GM19463 (cell line): Measurements from ENCODE around the gene PCP4.

Source experiments
- ATAC-seq: cut with Tn5 transposase; IDR thresholded peaks from one replicate; pipeline ENCODE4 v1.9.1; 2021; ENCODE audit warnings: mild to moderate bottlenecking, moderate library complexity; ENCODE audit not compliant: unreplicated experiment

PCP4 gene

DNA sequence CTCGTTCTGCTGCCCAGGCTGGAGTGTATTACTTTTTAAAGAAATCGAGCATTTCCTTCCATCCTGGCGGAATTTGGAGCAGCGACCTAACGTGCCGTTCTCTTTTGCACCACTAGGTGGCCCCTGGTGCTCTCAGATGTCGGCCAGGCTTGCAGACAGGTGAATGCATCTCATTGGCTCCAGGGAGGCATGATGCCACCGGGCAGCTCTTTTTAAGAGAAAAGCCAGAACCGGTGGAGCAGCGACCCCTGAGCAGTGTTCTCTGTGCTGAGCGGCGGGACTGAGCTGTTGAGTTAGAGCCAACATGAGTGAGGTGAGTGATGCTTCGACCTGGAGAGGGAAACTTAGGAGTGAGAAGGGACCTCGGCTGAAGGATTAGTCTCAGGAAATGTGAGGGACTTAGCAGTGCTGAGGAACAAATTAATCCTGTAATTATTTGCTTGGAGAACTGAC, at the start of gene PCP4:
Gene PCP4, plus strand, starts transcription at position 241 of the 453 bp plus-strand sequence. Its CDS starts 64 bp downstream, at position 305.
- no peak for ATAC-seq

DNA sequence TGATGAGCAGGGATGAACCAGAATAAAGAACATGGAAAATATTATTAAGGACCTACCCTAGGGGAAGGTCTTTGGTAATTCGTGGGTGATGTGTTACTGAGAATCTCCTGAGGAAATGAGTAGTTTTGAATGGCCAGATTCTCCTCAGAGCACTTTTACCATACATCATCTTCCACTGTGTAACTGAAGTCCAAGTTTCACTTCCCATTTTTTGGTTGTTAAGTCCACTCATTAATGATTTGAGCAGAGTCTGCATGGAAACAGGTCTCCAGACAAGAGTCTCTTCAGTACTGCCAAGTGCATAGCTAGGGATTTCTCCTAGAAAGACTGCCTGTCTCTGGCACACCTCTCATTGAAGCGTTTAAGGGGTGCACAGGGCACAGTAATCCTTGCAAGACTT, 48.7 kb upstream of the PCP4 start:
- ATAC-seq, result no peak

- no peak for ATAC-seq
Observed at GRCh38 chr21:39822042-39822441, 45.2 kb upstream of the PCP4 start.

DNA sequence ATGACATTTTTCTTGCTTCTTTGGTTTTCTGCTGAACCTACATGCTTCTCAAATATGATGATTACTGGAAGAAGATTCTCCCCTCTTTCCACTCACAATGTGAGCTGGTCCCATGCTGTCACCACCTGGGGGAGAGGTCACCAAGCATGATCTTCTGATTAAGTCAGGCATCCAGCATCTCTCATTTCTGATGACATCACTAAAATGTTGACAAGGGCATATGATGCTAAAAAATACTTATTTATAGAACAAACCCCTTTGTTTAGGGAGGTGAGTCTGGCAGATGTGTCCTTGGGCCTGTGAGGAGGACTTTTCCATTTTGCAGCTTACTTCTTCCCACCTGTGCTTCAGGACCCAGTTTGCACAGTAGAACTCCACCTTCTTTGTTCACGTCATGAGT, 42.0 kb upstream of the PCP4 start:
- no peak for ATAC-seq

DNA sequence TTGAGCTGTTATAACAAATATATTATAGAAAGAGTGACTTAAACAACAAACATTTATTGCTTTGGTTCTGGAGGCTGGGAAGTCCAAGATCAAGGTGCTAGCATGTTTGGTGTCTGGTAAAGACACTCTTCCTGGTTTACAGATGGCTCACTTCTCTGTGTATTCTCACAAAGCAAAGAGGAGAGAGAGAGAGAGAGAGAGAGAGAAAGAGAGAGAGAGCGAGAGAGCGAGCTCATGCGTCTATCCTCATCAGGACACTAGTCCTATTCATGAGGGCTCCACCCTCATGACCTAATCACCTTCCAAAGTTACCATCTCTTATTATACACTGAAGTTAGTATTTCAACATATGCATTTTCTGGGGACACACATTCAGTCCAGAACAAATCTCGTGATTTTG, 32.7 kb upstream of the PCP4 start:
- no peak for ATAC-seq

- ATAC-seq, result no peak
Observed at GRCh38 chr21:39837861-39838359, 29.3 kb upstream of the PCP4 start.

DNA sequence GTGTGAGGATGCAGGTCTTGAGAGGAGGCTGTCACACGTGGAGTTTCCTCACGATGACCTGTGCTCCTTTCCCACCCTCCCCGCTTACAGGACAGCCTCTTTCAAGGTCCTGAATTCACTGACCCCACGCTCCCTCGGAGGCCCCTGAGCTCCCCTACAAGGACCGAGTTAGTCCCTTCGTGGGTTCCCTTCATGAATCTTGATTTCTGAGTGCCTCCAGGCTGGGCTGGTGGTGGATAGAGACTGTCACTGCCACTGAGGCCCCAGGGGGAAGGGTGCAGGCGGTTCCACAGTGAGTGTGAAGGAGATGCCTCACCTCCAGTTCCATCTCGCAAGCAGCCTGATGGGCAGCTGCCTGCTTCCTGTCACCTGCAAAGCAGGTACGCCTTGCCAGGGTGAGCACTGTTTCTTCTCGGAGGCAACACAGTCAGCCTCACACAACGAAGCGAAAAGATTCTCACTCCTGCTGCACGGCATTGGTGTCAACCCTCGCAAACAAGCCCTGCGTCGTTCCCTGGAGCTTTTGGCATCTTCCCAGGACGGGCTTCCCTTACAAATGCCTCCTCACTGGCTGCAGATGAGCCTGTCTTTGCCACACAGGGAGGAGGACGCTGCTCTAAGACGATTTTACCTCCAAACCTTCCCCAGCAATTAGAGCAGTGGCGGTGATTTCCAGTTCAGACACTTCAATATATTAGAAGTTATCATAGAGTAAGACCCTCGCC, 26.7 kb upstream of the PCP4 start:
- ATAC-seq, result no peak

DNA sequence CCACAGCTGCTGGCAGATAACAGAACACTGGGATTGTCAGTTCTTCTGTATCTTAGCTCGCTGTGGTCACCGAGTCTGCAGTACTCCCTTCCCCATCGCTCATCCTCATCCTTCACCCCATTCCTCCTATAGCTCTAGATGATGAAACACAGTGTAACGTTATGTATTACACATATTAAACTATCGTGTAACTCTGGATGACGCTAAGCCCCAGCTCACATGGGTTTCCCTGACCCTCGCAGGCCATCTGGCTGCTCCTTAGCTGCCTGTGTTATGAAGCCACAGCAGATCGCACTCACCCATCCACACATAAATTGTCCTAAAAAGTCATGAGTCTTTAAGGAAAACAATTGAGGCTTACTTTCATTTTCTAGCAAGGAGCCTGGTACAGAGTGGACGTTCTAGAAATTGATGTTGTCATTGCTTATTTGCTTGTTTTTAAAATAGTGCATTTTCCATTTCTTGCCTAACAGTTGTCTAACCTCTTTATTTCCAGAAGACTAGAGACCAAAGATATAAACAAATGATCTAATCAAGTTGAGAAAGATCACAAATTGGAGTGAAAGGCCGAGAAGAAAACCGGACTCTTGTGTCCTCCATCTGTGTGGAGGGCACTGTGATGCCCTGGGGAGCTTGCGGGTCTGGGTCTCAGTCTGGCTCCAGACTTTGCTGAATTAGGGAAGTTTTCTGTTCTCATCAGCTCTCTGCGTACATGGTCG, 24.3 kb upstream of the PCP4 start:
- no peak for ATAC-seq

DNA sequence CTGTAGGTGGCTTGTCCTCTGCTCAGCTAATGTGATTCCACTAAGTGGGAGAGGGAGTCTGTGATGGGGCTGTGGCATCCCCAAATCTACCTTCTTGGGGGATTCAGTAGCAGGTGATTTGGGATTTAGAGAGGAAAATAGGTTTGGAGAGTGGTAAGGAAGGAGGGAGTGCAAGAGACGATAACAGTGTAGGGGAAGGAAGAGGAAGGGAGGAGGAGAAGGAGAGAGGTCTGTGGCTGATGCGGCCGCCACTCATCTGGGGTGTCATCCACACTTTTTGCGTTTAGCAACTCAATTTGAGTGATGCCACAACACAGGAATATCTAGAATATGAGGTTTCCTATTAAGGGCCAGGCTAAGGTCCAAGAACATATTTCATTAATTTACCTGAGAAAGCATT, 23.8 kb upstream of the PCP4 start:
- no peak for ATAC-seq

GRCh38 chr21:39843916-39844315, 23.3 kb upstream of the PCP4 start:
- ATAC-seq, result no peak

GRCh38 chr21:39845571-39846130, 21.6 kb upstream of the PCP4 start:
- no peak for ATAC-seq

DNA sequence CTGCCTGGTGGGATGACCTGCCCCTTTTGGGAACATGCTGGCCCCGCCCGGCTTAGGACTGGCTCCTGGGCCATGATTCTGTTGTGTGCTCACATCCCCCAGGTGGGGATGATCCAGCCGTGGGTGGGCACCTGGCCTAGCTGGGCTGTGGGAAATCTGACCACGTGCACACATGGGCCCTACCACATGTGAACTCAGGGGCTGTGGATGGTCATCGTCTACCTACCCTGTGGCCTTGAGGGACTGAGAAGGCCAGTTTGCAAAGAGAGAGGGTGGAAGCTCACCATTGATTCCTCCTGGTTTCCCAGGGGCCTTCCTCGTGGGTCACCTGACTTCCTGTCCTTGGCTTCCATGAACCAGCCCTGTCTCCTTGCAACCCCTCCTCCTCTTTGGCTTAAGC, 19.4 kb upstream of the PCP4 start:
- no peak for ATAC-seq

GRCh38 chr21:39849014-39849655, 18.1 kb upstream of the PCP4 start:
- no peak for ATAC-seq

- ATAC-seq, result no peak
Observed at GRCh38 chr21:39850333-39850732, 16.9 kb upstream of the PCP4 start.

- ATAC-seq, result no peak
Observed at GRCh38 chr21:39851002-39851618, 16.1 kb upstream of the PCP4 start.

DNA sequence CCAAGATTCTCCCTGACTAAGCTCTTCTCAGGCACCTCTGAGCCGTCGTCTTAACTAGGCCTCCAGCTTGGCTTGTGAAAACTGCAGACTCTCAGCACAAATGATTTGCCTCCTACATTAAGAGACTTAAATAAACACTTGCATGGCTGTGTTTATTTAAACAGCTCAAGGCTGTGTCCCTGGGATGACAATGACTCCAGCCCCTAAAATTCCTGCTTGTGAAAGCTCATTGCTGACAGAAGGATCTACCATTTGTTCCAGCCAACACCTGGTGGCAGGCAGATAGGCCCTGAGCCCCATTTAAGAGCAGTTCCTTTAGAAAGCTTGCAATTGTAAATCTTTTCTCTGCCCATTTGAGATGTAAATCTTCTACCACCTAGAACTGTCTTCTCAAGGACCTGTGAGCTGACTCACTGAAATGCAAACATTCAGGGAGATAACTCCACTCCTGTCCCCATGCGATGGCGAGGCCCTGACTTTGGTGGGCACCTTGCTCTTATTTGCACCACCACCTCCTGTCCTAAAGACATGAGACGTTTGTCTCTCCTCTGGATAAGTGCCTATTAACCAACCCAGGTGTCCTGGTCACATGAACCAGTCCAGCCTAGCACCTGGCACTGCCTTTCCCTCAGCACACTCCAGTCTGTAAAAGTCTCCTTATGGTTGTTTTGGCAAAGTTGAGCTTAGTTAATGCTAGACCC, 15.1 kb upstream of the PCP4 start:
- ATAC-seq, result no peak

DNA sequence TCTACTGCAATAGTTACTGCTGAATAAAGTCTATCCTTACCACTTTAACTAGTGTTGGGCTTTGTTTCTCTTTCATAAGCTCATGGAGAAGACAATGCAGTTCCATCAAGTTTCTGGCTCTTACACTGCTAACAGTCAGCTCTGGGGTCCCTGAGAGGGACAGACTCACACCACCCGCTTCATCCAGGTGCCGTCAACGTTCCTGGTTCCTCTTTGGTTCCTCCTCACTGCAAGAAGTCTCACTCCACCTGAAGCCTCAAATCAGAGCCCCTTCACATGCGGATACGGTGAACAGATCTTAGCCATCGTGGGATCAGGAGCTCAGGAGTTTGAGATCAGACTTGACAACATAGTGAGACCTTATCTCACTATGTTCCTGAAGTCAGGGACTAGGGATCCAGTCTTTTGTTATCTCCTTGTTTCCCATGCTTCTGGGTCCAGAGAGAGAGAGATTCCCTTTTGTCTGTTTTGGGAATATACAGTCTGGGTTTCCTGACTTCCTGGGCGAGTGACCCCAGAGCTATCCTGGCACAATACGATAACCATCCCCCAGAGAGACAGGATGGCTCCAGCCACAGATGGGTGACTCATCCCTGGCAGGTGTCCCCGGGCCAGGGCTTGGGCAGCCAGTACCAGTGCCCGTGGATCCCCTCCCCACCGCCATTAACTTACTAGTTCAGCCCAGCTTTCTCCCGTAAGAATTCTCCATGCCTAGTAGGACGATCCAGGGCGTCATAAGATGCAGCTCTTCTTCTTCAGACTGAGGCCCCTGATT, 14.3 kb upstream of the PCP4 start:
- ATAC-seq, result no peak

GRCh38 chr21:39854572-39854971, 12.7 kb upstream of the PCP4 start:
- no peak for ATAC-seq

GRCh38 chr21:39855595-39855994, 11.6 kb upstream of the PCP4 start:
- ATAC-seq, result no peak

DNA sequence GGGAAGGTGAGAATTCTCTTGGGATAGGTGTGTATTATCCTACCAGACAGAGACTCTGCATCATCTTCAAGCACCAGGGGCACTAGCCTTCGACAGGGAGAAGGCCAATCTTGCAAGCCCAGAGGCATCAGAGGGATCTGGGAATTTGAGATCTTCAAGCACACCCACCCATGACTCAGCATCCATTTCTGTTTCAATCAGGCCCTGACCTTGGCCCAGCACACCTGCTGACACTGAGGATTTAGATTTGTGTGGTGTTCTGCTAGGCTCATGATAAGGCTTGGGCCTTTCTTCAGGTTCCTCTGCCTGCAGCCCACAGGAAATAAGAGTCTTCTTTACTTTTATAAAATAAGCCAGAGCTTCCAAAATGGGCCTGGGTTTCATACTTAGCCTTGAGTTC, 6.6 kb upstream of the PCP4 start:
- no peak for ATAC-seq
